HepG2 (cell line): ENCODE measurements around the gene RAMAC. TPM values are rescaled to one million over a fixed set of nuclear protein-coding genes. Genes with fewer than 3 reads are reported as not detected.

Experiments
- BHLHE40 ChIP-seq: IDR thresholded peaks from 2 replicates; pipeline ENCODE4 v1.6.1; 2011; ENCODE audit warnings: low read length, improper control_type of control experiment
- FOXK1 ChIP-seq: sonication (generic); formaldehyde crosslinking; IDR thresholded peaks from 2 replicates; pipeline ENCODE4 v1.4.0; 2020; ENCODE audit warnings: low read depth, missing genetic modification reagents, borderline replicate concordance
- HMG20B ChIP-seq: conservative IDR thresholded peaks from 2 replicates; pipeline ENCODE4 v1.6.1; 2016; ENCODE audit warnings: missing genetic modification reagents, missing compliant biosample characterization
- HNRNPH1 ChIP-seq: fragments of 200-400 bp; formaldehyde crosslinking; optimal IDR thresholded peaks from 2 replicates; pipeline ENCODE3; 2017; ENCODE audit warnings: mild to moderate bottlenecking, low read depth, low read length
- HOMEZ ChIP-seq: IDR thresholded peaks from 2 replicates; pipeline ENCODE4 v1.6.1; 2016; ENCODE audit warnings: low read depth
- KLF9 ChIP-seq: IDR thresholded peaks from 2 replicates; pipeline ENCODE4 v1.6.1; 2016; ENCODE audit warnings: low read depth
- MED1 ChIP-seq: sonication (generic); formaldehyde crosslinking; IDR thresholded peaks from 2 replicates; pipeline ENCODE4 v1.4.0; 2020; ENCODE audit warnings: missing genetic modification reagents
- MNT ChIP-seq: fragments of 450-650 bp; IDR thresholded peaks from 2 replicates; pipeline ENCODE4 v1.6.1; 2016
- NCOA1 ChIP-seq: sonication (generic); formaldehyde crosslinking; IDR thresholded peaks from 2 replicates; pipeline ENCODE4 v1.9.0; 2021; ENCODE audit warnings: missing genetic modification reagents
- NRL ChIP-seq: sonication (generic); formaldehyde crosslinking; IDR thresholded peaks from 2 replicates; pipeline ENCODE4 v1.5.0; 2020; ENCODE audit warnings: missing genetic modification reagents, mild to moderate bottlenecking, moderate library complexity, borderline replicate concordance
- THAP8 ChIP-seq: sonication (generic); formaldehyde crosslinking; IDR thresholded peaks from 2 replicates; pipeline ENCODE4 v1.5.1; 2020; ENCODE audit warnings: missing genetic modification reagents, mild to moderate bottlenecking, borderline replicate concordance
- TSC22D2 ChIP-seq: sonication (generic); formaldehyde crosslinking; IDR thresholded peaks from 2 replicates; pipeline ENCODE4 v1.5.1; 2020; ENCODE audit warnings: missing genetic modification reagents, mild to moderate bottlenecking, borderline replicate concordance
- ZNF205 ChIP-seq: IDR thresholded peaks from 2 replicates; pipeline ENCODE4 v1.6.1; 2018; ENCODE audit warnings: missing biosample characterization, missing genetic modification reagents
- ZNF337 ChIP-seq: sonication (generic); formaldehyde crosslinking; IDR thresholded peaks from 2 replicates; pipeline ENCODE4 v1.5.1; 2020; ENCODE audit warnings: missing genetic modification reagents, low read depth, mild to moderate bottlenecking, borderline replicate concordance
- ZNF510 ChIP-seq: sonication (generic); formaldehyde crosslinking; IDR thresholded peaks from 2 replicates; pipeline ENCODE4 v1.4.0; 2020; ENCODE audit warnings: low read depth, mild to moderate bottlenecking, missing genetic modification reagents
- ZNF598 ChIP-seq: sonication (generic); formaldehyde crosslinking; IDR thresholded peaks from 2 replicates; pipeline ENCODE4 v1.5.1; 2020; ENCODE audit warnings: mild to moderate bottlenecking, missing genetic modification reagents, borderline replicate concordance
- ZNF839 ChIP-seq: sonication (generic); formaldehyde crosslinking; IDR thresholded peaks from 2 replicates; pipeline ENCODE4 v1.4.0; 2020; ENCODE audit warnings: missing genetic modification reagents, mild to moderate bottlenecking, borderline replicate concordance
- polyA plus RNA-seq, 8 experiments: library from polyadenylated mRNA; depleted of rRNA in 3 of 8; stranded (reverse) in 7 of 8; unstranded in 1 of 8; fragments of >200 nt; fragmentation: Illumina TruSeq in 4 of 8; extraction: Trizol in 4 of 8; gene quantifications; 2 replicates each; pipeline versions ENCODE4 v1.2.1 to v1.2.3, GENCODE V29; 2011 to 2016; ENCODE audit warnings: low read depth in 4 of 8, missing spikeins in 1 of 8, mixed read lengths in 1 of 8; ENCODE audit not compliant: insufficient read depth in 1 of 8
- total RNA-seq, 5 experiments: library from RNA; depleted of rRNA; stranded (reverse); fragments of >200 nt; fragmentation: Illumina TruSeq; extraction: Trizol; gene quantifications; 2 replicates each; pipeline ENCODE4 v1.2.3, GENCODE V29; 2016; ENCODE audit warnings: low read depth in 1 of 5
- TF ChIP-seq, protein P1 (sequence below): sonication (generic); formaldehyde crosslinking; IDR thresholded peaks from 2 replicates; pipeline ENCODE4 v1.4.0; 2020; ENCODE audit warnings: missing genetic modification reagents
- TF ChIP-seq, protein P2 (sequence below): sonication (generic); formaldehyde crosslinking; IDR thresholded peaks from 2 replicates; pipeline ENCODE4 v1.4.0; 2020; ENCODE audit warnings: missing genetic modification reagents
- TF ChIP-seq, protein P3 (sequence below): sonication (generic); formaldehyde crosslinking; IDR thresholded peaks from 2 replicates; pipeline ENCODE4 v1.9.0; 2021; ENCODE audit warnings: missing genetic modification reagents, borderline replicate concordance

Gene RAMAC
- total and polyA plus RNA-seq, 2 of the 13 experiments (the other 11 are each of a cell fraction or from before 2014, with no cell fraction given) = 22.2 to 45.9 TPM

- TF ChIP-seq, protein P1, sequence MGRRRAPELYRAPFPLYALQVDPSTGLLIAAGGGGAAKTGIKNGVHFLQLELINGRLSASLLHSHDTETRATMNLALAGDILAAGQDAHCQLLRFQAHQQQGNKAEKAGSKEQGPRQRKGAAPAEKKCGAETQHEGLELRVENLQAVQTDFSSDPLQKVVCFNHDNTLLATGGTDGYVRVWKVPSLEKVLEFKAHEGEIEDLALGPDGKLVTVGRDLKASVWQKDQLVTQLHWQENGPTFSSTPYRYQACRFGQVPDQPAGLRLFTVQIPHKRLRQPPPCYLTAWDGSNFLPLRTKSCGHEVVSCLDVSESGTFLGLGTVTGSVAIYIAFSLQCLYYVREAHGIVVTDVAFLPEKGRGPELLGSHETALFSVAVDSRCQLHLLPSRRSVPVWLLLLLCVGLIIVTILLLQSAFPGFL = no peak
- TF ChIP-seq FOXK1 (CRISPR knock-in tag) (peak; percentile 65; the same call in 1 of the 2 replicates), ZNF839 (no peak), TSC22D2 (0 out of 2 replicates have a peak, but pooled peaks have one; percentile 81), MED1 (peak; percentile 77), MNT (peak; percentile 5; the same call in 1 of the 2 replicates), ZNF510 (CRISPR knock-in tag) (0 out of 2 replicates have a peak, but pooled peaks have one; percentile 58), NRL (CRISPR knock-in tag) (peak; percentile 87), HMG20B (0 out of 2 replicates have a peak, but pooled peaks have one; percentile 11), THAP8 (CRISPR knock-in tag) (0 out of 2 replicates have a peak, but pooled peaks have one; percentile 78), ZNF205 (CRISPR knock-in tag) (peak; percentile 45; the same call in 1 of the 2 replicates), ZNF337 (CRISPR knock-in tag) (peak; percentile 90; the same call in 1 of the 2 replicates), BHLHE40 (peak; percentile 67), ZNF598 (CRISPR knock-in tag) (0 out of 2 replicates have a peak, but pooled peaks have one; percentile 34), KLF9 (CRISPR knock-in tag) (no peak), HOMEZ (CRISPR knock-in tag) (peak; percentile 64; the same call in 1 of the 2 replicates), HNRNPH1 (no peak), NCOA1 (CRISPR knock-in tag) (peak; percentile 62; the same call in 1 of the 2 replicates)
- TF ChIP-seq, protein P2, sequence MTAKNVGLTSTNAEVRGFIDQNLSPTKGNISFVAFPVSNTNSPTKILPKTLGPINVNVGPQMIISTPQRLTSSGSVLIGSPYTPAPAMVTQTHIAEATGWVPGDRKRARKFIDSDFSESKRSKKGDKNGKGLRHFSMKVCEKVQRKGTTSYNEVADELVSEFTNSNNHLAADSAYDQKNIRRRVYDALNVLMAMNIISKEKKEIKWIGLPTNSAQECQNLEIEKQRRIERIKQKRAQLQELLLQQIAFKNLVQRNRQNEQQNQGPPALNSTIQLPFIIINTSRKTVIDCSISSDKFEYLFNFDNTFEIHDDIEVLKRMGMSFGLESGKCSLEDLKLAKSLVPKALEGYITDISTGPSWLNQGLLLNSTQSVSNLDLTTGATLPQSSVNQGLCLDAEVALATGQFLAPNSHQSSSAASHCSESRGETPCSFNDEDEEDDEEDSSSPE (CRISPR knock-in tag) = peak; percentile 82
- TF ChIP-seq, protein P3, sequence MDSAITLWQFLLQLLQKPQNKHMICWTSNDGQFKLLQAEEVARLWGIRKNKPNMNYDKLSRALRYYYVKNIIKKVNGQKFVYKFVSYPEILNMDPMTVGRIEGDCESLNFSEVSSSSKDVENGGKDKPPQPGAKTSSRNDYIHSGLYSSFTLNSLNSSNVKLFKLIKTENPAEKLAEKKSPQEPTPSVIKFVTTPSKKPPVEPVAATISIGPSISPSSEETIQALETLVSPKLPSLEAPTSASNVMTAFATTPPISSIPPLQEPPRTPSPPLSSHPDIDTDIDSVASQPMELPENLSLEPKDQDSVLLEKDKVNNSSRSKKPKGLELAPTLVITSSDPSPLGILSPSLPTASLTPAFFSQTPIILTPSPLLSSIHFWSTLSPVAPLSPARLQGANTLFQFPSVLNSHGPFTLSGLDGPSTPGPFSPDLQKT (CRISPR knock-in tag) = peak; percentile 39; the same call in 1 of the 2 replicates
These were observed 25.5 kb downstream of the RAMAC start, which contains the start of gene C15orf40 (continued) for GRCh38 chr15:83011271-83012075.
